ENCODE results near the gene AFF1. TPM values are rescaled to one million over a fixed set of nuclear protein-coding genes. Genes with fewer than 3 reads are reported as not detected.
"Not testable (repeated sequence)": the region's sequence is repeated elsewhere in the genome, so short reads cannot be mapped to it uniquely, and the experiment has no call there.

The AFF1 gene
- total RNA-seq, 1 donor from 2014 or later, result 58.2 TPM

GRCh38 chr4:86981789-86982188 lies 47.0 kb downstream of the AFF1 start:
- no peak overlapping the region for H3K27ac ChIP-seq (ENCODE audit: low read depth, low read length)
- no peaks in the 10 kb centered on the region for H3K27me3 Mint-ChIP-seq (ENCODE audit: low read depth, unreplicated experiment)

GRCh38 chr4:86985852-86986251 lies 51.0 kb downstream of the AFF1 start:
- H3K79me2 ChIP-seq (ENCODE audit: insufficient read depth, low read length); FAIRE-seq; H3K9me3 ChIP-seq (ENCODE audit: insufficient read depth, low read depth, low read length); H4K20me1 ChIP-seq (ENCODE audit: insufficient read depth, low read length); H3K27me3 Mint-ChIP-seq (ENCODE audit: low read depth, unreplicated experiment); H3K9me3 Mint-ChIP-seq (ENCODE audit: unreplicated experiment); H3K4me1 ChIP-seq (ENCODE audit: insufficient read depth, low read length); H3K9ac ChIP-seq (ENCODE audit: low read length); DNase-seq (ENCODE audit: low read depth); H3K4me3 ChIP-seq (ENCODE audit: insufficient read depth, low read depth, low read length); H3K27ac ChIP-seq (ENCODE audit: low read depth, low read length); H3K4me1 Mint-ChIP-seq (ENCODE audit: low read depth, unreplicated experiment); H3K36me3 ChIP-seq (ENCODE audit: insufficient read depth, low read length); H3K27me3 ChIP-seq (ENCODE audit: insufficient read depth, low read length); H3K4me2 ChIP-seq (ENCODE audit: low read length); H3K4me3 Mint-ChIP-seq (ENCODE audit: unreplicated experiment); H2AFZ ChIP-seq (ENCODE audit: low read depth, low read length); H3K27ac Mint-ChIP-seq (ENCODE audit: unreplicated experiment): not testable (repeated sequence)
- peaks cover 13% of the 10 kb centered on the region for H3K36me3 Mint-ChIP-seq (ENCODE audit: low read depth, unreplicated experiment)

More at GRCh38 chr4:86981789-86982188, 47.0 kb downstream of the AFF1 start:
- H3K36me3 Mint-ChIP-seq (ENCODE audit: low read depth, unreplicated experiment), result no peaks in the 10 kb centered on the region
- H3K4me1 Mint-ChIP-seq (ENCODE audit: low read depth, unreplicated experiment), result peaks cover 7% of the 10 kb centered on the region
- H3K27ac Mint-ChIP-seq (ENCODE audit: unreplicated experiment), result no peak overlapping the region
- no peaks in the 10 kb centered on the region for H3K27me3 ChIP-seq (ENCODE audit: insufficient read depth, low read length)
- H3K4me3 ChIP-seq (ENCODE audit: insufficient read depth, low read depth, low read length), result no peak overlapping the region
- H3K4me3 Mint-ChIP-seq (ENCODE audit: unreplicated experiment), result no peak overlapping the region
- no peak overlapping the region for H3K4me2 ChIP-seq (ENCODE audit: low read length)
- H4K20me1 ChIP-seq (ENCODE audit: insufficient read depth, low read length), result no peaks in the 10 kb centered on the region
- no peaks in the 10 kb centered on the region for H3K36me3 ChIP-seq (ENCODE audit: insufficient read depth, low read length)
- H3K4me1 ChIP-seq (ENCODE audit: insufficient read depth, low read length), result peaks cover 6% of the 10 kb centered on the region
- H2AFZ ChIP-seq (ENCODE audit: low read depth, low read length), result no peak overlapping the region
- no peak overlapping the region for H3K9ac ChIP-seq (ENCODE audit: low read length)
- FAIRE-seq (no peak), DNase-seq (ENCODE audit: low read depth) (no peak)
- H3K79me2 ChIP-seq (ENCODE audit: insufficient read depth, low read length), result no peaks in the 10 kb centered on the region
- no peaks in the 10 kb centered on the region for H3K9me3 ChIP-seq (ENCODE audit: insufficient read depth, low read depth, low read length)
- TF ChIP-seq CTCF (IDR thresholded peaks at IDR 0.05; ENCODE audit: insufficient read depth, low read depth, low read length), result no peak
- no peak for TF ChIP-seq EZH2 (IDR thresholded peaks at IDR 0.05; ENCODE audit: insufficient read depth, low read length)
- no peaks in the 10 kb centered on the region for H3K9me3 Mint-ChIP-seq (ENCODE audit: unreplicated experiment)

GRCh38 chr4:86989658-86990057 lies 54.8 kb downstream of the AFF1 start:
- not testable (repeated sequence) for H4K20me1 ChIP-seq (ENCODE audit: insufficient read depth, low read length); H3K9ac ChIP-seq (ENCODE audit: low read length); H3K4me3 ChIP-seq (ENCODE audit: insufficient read depth, low read depth, low read length); H3K4me2 ChIP-seq (ENCODE audit: low read length); H3K27me3 ChIP-seq (ENCODE audit: insufficient read depth, low read length); H3K4me1 Mint-ChIP-seq (ENCODE audit: low read depth, unreplicated experiment); H3K27ac ChIP-seq (ENCODE audit: low read depth, low read length); H2AFZ ChIP-seq (ENCODE audit: low read depth, low read length); H3K4me3 Mint-ChIP-seq (ENCODE audit: unreplicated experiment); H3K36me3 ChIP-seq (ENCODE audit: insufficient read depth, low read length); H3K27ac Mint-ChIP-seq (ENCODE audit: unreplicated experiment); H3K9me3 Mint-ChIP-seq (ENCODE audit: unreplicated experiment); FAIRE-seq; H3K27me3 Mint-ChIP-seq (ENCODE audit: low read depth, unreplicated experiment); H3K79me2 ChIP-seq (ENCODE audit: insufficient read depth, low read length); H3K4me1 ChIP-seq (ENCODE audit: insufficient read depth, low read length); H3K9me3 ChIP-seq (ENCODE audit: insufficient read depth, low read depth, low read length); DNase-seq (ENCODE audit: low read depth)
- peaks cover 15% of the 10 kb centered on the region for H3K36me3 Mint-ChIP-seq (ENCODE audit: low read depth, unreplicated experiment)

- H3K9ac ChIP-seq (ENCODE audit: low read length), result no peak overlapping the region
- no peak overlapping the region for H3K27ac ChIP-seq (ENCODE audit: low read depth, low read length)
- no peaks in the 10 kb centered on the region for H3K27me3 ChIP-seq (ENCODE audit: insufficient read depth, low read length)
- no peak for DNase-seq (ENCODE audit: low read depth)
- no peaks in the 10 kb centered on the region for H3K36me3 ChIP-seq (ENCODE audit: insufficient read depth, low read length)
- H3K4me3 Mint-ChIP-seq (ENCODE audit: unreplicated experiment), result no peak overlapping the region
- H3K4me1 Mint-ChIP-seq (ENCODE audit: low read depth, unreplicated experiment), result no peaks in the 10 kb centered on the region
- H4K20me1 ChIP-seq (ENCODE audit: insufficient read depth, low read length), result peaks cover 5% of the 10 kb centered on the region
- H3K4me3 ChIP-seq (ENCODE audit: insufficient read depth, low read depth, low read length), result no peak overlapping the region
- H3K4me1 ChIP-seq (ENCODE audit: insufficient read depth, low read length), result no peaks in the 10 kb centered on the region
- H3K9me3 Mint-ChIP-seq (ENCODE audit: unreplicated experiment), result peaks cover 6% of the 10 kb centered on the region
- no peaks in the 10 kb centered on the region for H3K79me2 ChIP-seq (ENCODE audit: insufficient read depth, low read length)
- TF ChIP-seq EZH2 (IDR thresholded peaks at IDR 0.05; ENCODE audit: insufficient read depth, low read length), result no peak
- TF ChIP-seq CTCF (IDR thresholded peaks at IDR 0.05; ENCODE audit: insufficient read depth, low read depth, low read length), result no peak
- no peaks in the 10 kb centered on the region for H3K9me3 ChIP-seq (ENCODE audit: insufficient read depth, low read depth, low read length)
- no peak overlapping the region for H2AFZ ChIP-seq (ENCODE audit: low read depth, low read length)
- H3K4me2 ChIP-seq (ENCODE audit: low read length), result no peak overlapping the region
- FAIRE-seq, result no peak
- no peak overlapping the region for H3K27ac Mint-ChIP-seq (ENCODE audit: unreplicated experiment)
- peaks cover 17% of the 10 kb centered on the region for H3K36me3 Mint-ChIP-seq (ENCODE audit: low read depth, unreplicated experiment)
- no peaks in the 10 kb centered on the region for H3K27me3 Mint-ChIP-seq (ENCODE audit: low read depth, unreplicated experiment)
These were observed 55.7 kb downstream of the AFF1 start for GRCh38 chr4:86990510-86990909.
